Body of pancreas (tissue), 4 donors: ENCODE results near the gene HLA-DPB1.

Experiments
- CTCF ChIP-seq, 7 experiments: fragments of 450-650 bp in 4 of 7; fragments of 200-600 bp in 3 of 7; sonication (generic) in 3 of 7; IDR thresholded peaks; one replicate each; pipeline ENCODE4 v1.5.1; 2016 to 2019; ENCODE audit warnings: antibody characterized with exemption in 7 of 7
- POLR2A ChIP-seq, 3 donors: fragments of 450-650 bp; IDR thresholded peaks; one replicate each; pipeline ENCODE4 v1.6.1; 2016; ENCODE audit warnings: antibody characterized with exemption in 3 of 3, mild to moderate bottlenecking in 2 of 3

GRCh38 chr6:33049323-33050013 lies 26.3 kb upstream of the HLA-DPB1 start:
- TF ChIP-seq CTCF (IDR thresholded peaks at IDR 0.05) (no peak), POLR2A (IDR thresholded peaks at IDR 0.05) (no peak)
